ENCODE measurements around the gene C1QTNF6.

DNA sequence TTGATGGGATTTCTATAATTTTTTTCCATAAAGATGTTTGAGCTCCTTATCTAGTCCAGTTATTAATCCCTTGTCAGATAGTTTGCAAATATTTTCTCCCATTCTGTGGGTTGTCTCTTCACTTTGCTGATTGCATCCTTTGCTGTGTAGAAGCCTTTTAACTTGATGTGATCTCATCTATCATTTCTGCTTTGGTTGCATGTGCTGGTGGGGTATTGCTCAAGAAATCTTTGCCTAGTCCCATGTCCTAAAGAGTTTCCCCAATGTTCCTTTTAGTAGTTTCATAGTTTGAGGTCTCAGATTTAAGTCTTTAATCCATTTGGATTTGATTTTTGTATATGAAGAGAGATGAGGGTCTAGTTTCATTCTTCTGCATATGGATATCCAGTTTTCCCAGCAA lies 36.6 kb downstream of the C1QTNF6 start:
- no peak for TF ChIP-seq CTCF (IDR thresholded peaks at IDR 0.05)
- TF ChIP-seq, protein P1, sequence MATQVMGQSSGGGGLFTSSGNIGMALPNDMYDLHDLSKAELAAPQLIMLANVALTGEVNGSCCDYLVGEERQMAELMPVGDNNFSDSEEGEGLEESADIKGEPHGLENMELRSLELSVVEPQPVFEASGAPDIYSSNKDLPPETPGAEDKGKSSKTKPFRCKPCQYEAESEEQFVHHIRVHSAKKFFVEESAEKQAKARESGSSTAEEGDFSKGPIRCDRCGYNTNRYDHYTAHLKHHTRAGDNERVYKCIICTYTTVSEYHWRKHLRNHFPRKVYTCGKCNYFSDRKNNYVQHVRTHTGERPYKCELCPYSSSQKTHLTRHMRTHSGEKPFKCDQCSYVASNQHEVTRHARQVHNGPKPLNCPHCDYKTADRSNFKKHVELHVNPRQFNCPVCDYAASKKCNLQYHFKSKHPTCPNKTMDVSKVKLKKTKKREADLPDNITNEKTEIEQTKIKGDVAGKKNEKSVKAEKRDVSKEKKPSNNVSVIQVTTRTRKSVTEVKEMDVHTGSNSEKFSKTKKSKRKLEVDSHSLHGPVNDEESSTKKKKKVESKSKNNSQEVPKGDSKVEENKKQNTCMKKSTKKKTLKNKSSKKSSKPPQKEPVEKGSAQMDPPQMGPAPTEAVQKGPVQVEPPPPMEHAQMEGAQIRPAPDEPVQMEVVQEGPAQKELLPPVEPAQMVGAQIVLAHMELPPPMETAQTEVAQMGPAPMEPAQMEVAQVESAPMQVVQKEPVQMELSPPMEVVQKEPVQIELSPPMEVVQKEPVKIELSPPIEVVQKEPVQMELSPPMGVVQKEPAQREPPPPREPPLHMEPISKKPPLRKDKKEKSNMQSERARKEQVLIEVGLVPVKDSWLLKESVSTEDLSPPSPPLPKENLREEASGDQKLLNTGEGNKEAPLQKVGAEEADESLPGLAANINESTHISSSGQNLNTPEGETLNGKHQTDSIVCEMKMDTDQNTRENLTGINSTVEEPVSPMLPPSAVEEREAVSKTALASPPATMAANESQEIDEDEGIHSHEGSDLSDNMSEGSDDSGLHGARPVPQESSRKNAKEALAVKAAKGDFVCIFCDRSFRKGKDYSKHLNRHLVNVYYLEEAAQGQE (IDR thresholded peaks at IDR 0.05; ENCODE audit: insufficient read depth in 1 of 2, low read depth in 2 of 2, low read length in 1 of 2), result no peak

Measured in Panc1 (cell line).